ENCODE measurements around the gene ZNF512. TPM values are rescaled to one million over a fixed set of nuclear protein-coding genes. Genes with fewer than 3 reads are reported as not detected.
A peak's percentile ranks its signal among the peaks of the same experiment; 100 is the strongest.

Gene ZNF512
- total and polyA plus RNA-seq, 2 of the 13 experiments (the other 11 are each of a cell fraction or from before 2014, with no cell fraction given), result 29.8 to 31.0 TPM

DNA sequence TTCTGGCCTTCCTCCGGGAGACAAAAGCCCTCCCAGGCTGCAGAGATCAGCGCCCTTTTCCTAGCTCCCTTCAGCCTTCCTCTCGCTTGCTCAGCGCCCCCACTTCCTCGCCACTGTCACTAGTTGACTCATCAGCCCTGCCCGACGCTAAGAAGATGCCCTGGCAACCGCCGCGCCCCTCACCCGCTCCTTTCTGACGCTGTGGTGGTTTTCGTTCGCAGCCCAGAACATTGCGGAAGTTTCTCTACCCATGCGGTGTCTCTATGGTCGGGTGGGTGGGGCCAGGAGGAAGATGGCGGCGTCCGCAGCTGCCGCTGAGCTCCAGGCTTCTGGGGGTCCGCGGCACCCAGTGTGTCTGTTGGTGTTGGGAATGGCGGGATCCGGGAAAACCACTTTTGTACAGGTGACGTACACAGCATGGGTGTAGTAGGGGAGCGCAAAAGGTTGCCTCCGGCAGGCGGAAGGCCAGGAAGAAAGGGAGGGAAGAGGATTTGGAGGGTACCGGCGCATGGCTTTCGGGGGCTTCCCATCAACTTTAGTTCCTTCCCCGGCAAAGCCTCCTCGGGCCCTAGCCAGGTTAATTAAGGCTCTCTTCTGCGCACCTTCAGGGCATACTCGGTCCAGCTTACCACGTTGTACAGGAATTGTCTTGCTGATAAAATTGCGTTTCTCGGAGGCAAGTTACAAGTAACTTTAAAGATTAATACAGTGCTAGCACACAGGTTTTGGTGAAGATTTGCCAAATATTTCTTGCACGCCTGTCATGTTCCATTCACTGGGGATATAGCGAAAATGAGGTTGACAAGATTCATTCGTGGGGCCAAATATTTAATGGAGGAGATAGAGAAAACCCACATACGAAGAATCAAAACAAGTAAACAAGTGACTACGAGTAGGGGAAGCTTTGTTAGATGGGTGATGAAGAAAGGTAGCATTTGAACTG, 46.2 kb downstream of the ZNF512 start, which contains the start of the genes CCDC121 and GPN1 (continued):
- TF ChIP-seq ZNF280B (CRISPR knock-in tag; IDR thresholded peaks at IDR 0.05; ENCODE audit: borderline replicate concordance), result peak; percentile 85
- peak; percentile 31; the same call in 1 of the 2 replicates for TF ChIP-seq ZFP1 (CRISPR knock-in tag; IDR thresholded peaks at IDR 0.05)
- peak; percentile 57 for TF ChIP-seq ZNF44 (CRISPR knock-in tag; IDR thresholded peaks at IDR 0.05)
- peak; percentile 32 for TF ChIP-seq PRPF4 (IDR thresholded peaks at IDR 0.05; ENCODE audit: low read depth, low read length, poor library complexity, severe bottlenecking)
- peak; percentile 98 for TF ChIP-seq MTERF4 (CRISPR knock-in tag; IDR thresholded peaks at IDR 0.05)
- TF ChIP-seq ZNF891 (CRISPR knock-in tag; IDR thresholded peaks at IDR 0.05), result peak; percentile 98
- peak; percentile 76; the same call in 1 of the 2 replicates for TF ChIP-seq ZBTB38 (CRISPR knock-in tag; IDR thresholded peaks at IDR 0.05)
- no peak; the same call in none of the 2 replicates for TF ChIP-seq NR0B2 (CRISPR knock-in tag; IDR thresholded peaks at IDR 0.05)
- peak; percentile 84 for TF ChIP-seq ZNF430 (CRISPR knock-in tag; IDR thresholded peaks at IDR 0.05)
- TF ChIP-seq KDM1A (CRISPR knock-in tag; IDR thresholded peaks at IDR 0.05), result no peak
- peak; percentile 33; the same call in 1 of the 2 replicates for TF ChIP-seq TBX3 (IDR thresholded peaks at IDR 0.05; ENCODE audit: borderline replicate concordance)
- TF ChIP-seq, protein P1, sequence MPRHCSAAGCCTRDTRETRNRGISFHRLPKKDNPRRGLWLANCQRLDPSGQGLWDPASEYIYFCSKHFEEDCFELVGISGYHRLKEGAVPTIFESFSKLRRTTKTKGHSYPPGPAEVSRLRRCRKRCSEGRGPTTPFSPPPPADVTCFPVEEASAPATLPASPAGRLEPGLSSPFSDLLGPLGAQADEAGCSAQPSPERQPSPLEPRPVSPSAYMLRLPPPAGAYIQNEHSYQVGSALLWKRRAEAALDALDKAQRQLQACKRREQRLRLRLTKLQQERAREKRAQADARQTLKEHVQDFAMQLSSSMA (CRISPR knock-in tag; IDR thresholded peaks at IDR 0.05), result no peak
- TF ChIP-seq TBX2 (CRISPR knock-in tag; IDR thresholded peaks at IDR 0.05; ENCODE audit: borderline replicate concordance), result peak; percentile 91
- no peak for TF ChIP-seq ZNF382 (CRISPR knock-in tag; IDR thresholded peaks at IDR 0.05; ENCODE audit: borderline replicate concordance)
- TF ChIP-seq TEF (CRISPR knock-in tag; IDR thresholded peaks at IDR 0.05), result no peak
- TF ChIP-seq, protein P2, sequence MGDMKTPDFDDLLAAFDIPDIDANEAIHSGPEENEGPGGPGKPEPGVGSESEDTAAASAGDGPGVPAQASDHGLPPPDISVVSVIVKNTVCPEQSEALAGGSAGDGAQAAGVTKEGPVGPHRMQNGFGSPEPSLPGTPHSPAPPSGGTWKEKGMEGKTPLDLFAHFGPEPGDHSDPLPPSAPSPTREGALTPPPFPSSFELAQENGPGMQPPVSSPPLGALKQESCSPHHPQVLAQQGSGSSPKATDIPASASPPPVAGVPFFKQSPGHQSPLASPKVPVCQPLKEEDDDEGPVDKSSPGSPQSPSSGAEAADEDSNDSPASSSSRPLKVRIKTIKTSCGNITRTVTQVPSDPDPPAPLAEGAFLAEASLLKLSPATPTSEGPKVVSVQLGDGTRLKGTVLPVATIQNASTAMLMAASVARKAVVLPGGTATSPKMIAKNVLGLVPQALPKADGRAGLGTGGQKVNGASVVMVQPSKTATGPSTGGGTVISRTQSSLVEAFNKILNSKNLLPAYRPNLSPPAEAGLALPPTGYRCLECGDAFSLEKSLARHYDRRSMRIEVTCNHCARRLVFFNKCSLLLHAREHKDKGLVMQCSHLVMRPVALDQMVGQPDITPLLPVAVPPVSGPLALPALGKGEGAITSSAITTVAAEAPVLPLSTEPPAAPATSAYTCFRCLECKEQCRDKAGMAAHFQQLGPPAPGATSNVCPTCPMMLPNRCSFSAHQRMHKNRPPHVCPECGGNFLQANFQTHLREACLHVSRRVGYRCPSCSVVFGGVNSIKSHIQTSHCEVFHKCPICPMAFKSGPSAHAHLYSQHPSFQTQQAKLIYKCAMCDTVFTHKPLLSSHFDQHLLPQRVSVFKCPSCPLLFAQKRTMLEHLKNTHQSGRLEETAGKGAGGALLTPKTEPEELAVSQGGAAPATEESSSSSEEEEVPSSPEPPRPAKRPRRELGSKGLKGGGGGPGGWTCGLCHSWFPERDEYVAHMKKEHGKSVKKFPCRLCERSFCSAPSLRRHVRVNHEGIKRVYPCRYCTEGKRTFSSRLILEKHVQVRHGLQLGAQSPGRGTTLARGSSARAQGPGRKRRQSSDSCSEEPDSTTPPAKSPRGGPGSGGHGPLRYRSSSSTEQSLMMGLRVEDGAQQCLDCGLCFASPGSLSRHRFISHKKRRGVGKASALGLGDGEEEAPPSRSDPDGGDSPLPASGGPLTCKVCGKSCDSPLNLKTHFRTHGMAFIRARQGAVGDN (CRISPR knock-in tag; IDR thresholded peaks at IDR 0.05), result peak; percentile 95
